Esophagus muscularis mucosa (tissue), 4 donors: Measurements from ENCODE around the gene OBSCN.

Experiments used
- CTCF ChIP-seq, 3 experiments: fragments of 200-600 bp in 2 of 3; fragments of 450-650 bp in 1 of 3; sonication (generic) in 2 of 3; IDR thresholded peaks; one replicate each; pipeline ENCODE4 v1.5.1; 2017 to 2019; ENCODE audit warnings: antibody characterized with exemption in 3 of 3, mild to moderate bottlenecking in 2 of 3, moderate library complexity in 1 of 3
- EP300 ChIP-seq: sonication (generic); formaldehyde crosslinking; IDR thresholded peaks from one replicate; pipeline ENCODE4 v1.6.1; 2017; ENCODE audit warnings: antibody characterized with exemption
- POLR2A ChIP-seq: fragments of 450-650 bp; IDR thresholded peaks from one replicate; pipeline ENCODE4 v1.6.1; 2017; ENCODE audit warnings: antibody characterized with exemption, moderate library complexity, mild to moderate bottlenecking, low read depth
- POLR2AphosphoS5 ChIP-seq, 2 donors: sonication (generic); formaldehyde crosslinking; IDR thresholded peaks; one replicate each; pipeline ENCODE4 v1.6.1; 2017; ENCODE audit warnings: antibody characterized with exemption in 2 of 2

- TF ChIP-seq EP300, result no peak
- no peak for TF ChIP-seq CTCF (IDR thresholded peaks at IDR 0.05)
- TF ChIP-seq POLR2A, result peak; percentile 79
- TF ChIP-seq POLR2AphosphoS5 (IDR thresholded peaks at IDR 0.05), result no peak
These were observed at the start of gene OBSCN for GRCh38 chr1:228207851-228208821.
